ENCODE measurements around the gene AARSD1.

- TF ChIP-seq CTCF (conservative IDR thresholded peaks at IDR 0.05 in 1 of 2, IDR thresholded peaks at IDR 0.05 in 1 of 2; ENCODE audit: low read depth in 1 of 2, low read length in 2 of 2), result no peak
- TF ChIP-seq EZH2 (IDR thresholded peaks at IDR 0.05; ENCODE audit: low read length, missing control alignments), result no peak
Measured at GRCh38 chr17:42967925-42968324, 3.7 kb upstream of the AARSD1 start.

Data from fibroblast of lung (primary cell).